Karpas-422 (cell line): ENCODE results near the gene AIFM1. TPM values are rescaled to one million over a fixed set of nuclear protein-coding genes. Genes with fewer than 3 reads are reported as not detected.
A peak's percentile ranks its signal among the peaks of the same experiment; 100 is the strongest.

Experiments
- DNase-seq: peaks from one replicate; pipeline ENCODE4 v3.0.0-alpha.2; 2015
- H2AFZ ChIP-seq: fragments of 200-600 bp; sonication (generic); 2 replicates; pipeline ENCODE4 v1.6.1; 2014; ENCODE audit warnings: antibody characterized with exemption, low read length, mixed read lengths
- H3K27ac ChIP-seq: fragments of 200-600 bp; sonication (generic); 2 replicates; pipeline ENCODE4 v1.5.1; 2014; ENCODE audit warnings: mild to moderate bottlenecking, low read length, moderate library complexity
- H3K27me3 ChIP-seq: fragments of 200-600 bp; sonication (generic); 2 replicates; pipeline ENCODE4 v1.6.1; 2014; ENCODE audit warnings: low read length, mixed read lengths
- H3K36me3 ChIP-seq: fragments of 200-600 bp; sonication (generic); 2 replicates; pipeline ENCODE4 v1.6.1; 2014; ENCODE audit warnings: low read length, mixed read lengths; ENCODE audit not compliant: insufficient read depth
- H3K4me1 ChIP-seq: fragments of 200-600 bp; sonication (generic); 2 replicates; pipeline ENCODE4 v1.6.1; 2014; ENCODE audit warnings: mild to moderate bottlenecking, low read length, mixed read lengths
- H3K4me2 ChIP-seq: fragments of 200-600 bp; sonication (generic); 2 replicates; pipeline ENCODE4 v1.6.1; 2014; ENCODE audit warnings: low read length, low read depth, mild to moderate bottlenecking; ENCODE audit not compliant: poor library complexity, severe bottlenecking
- H3K4me3 ChIP-seq: fragments of 200-600 bp; sonication (generic); 2 replicates; pipeline ENCODE4 v1.5.1; 2014; ENCODE audit warnings: mild to moderate bottlenecking, antibody characterized with exemption, low read length, mixed read lengths
- H3K79me2 ChIP-seq: fragments of 200-600 bp; sonication (generic); 2 replicates; pipeline ENCODE4 v1.6.1; 2014; ENCODE audit warnings: mild to moderate bottlenecking, low read length, mixed read lengths
- H3K9ac ChIP-seq: fragments of 200-600 bp; sonication (generic); 2 replicates; pipeline ENCODE4 v1.6.0; 2014; ENCODE audit warnings: low read length
- H3K9me2 ChIP-seq: fragments of 200-600 bp; sonication (generic), shearing (Covaris generic); replicated peaks from 2 replicates; pipeline ENCODE4 v1.6.0; 2014; ENCODE audit warnings: mild to moderate bottlenecking, low read length, moderate library complexity; ENCODE audit not compliant: insufficient read depth
- H3K9me3 ChIP-seq: fragments of 300-700, 200-600 bp; sonication (generic); 2 replicates; pipeline ENCODE4 v1.6.1; 2014; ENCODE audit warnings: low read length, mixed read lengths
- H4K20me1 ChIP-seq: fragments of 200-600 bp; sonication (generic); 2 replicates; pipeline ENCODE4 v1.6.1; 2014; ENCODE audit warnings: mild to moderate bottlenecking, antibody characterized with exemption, low read length, low read depth; ENCODE audit not compliant: insufficient read depth
- total RNA-seq: library from RNA; depleted of rRNA; stranded (reverse); fragments of >200 nt; shearing (Covaris generic); gene quantifications from 2 replicates; pipeline ENCODE4 v1.2.3, GENCODE V29; 2014; ENCODE audit warnings: low replicate concordance

AIFM1 gene
- total RNA-seq, 1 experiment from 2014 or later = 25.8 TPM

DNA sequence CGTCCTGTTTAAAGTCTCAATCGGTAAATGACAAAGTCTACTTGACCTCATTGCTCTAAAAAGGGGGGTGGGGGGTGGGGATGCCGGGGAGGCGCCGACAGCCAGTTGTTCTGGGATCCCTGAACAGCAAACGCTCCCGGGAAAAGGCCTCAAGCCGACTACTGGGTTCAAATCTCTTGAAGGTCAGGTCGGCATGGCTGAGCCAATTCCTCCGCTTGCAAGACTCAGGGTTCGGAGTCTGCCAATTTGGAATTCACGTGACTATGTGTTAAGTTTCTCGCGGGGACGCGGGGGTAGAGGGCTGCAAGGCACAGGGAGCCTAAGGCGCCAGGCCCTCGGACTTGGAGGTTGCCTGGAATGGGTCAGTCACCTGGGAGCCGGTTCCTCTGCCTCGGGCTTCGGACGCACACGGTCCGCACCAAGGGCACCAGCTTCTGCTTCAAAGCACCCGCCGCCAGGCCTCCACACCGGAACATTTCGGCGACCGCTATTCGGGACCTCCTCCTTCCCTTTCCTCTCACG, 399 bp downstream of the AIFM1 start:
- Histone ChIP-seq H3K4me3 (peak overlapping the region; percentile 71), H3K36me3 (no peaks in the 10 kb centered on the region), H3K27ac (peak overlapping the region; percentile 57; the same call in 1 of the 2 replicates), H3K9me2 (no peaks in the 10 kb centered on the region), H3K9me3 (no peaks in the 10 kb centered on the region), H3K9ac (peak overlapping the region; percentile 88), H4K20me1 (no peaks in the 10 kb centered on the region), H2AFZ (peak overlapping the region; percentile 36; the same call in 1 of the 2 replicates), H3K4me2 (peak overlapping the region; percentile 75), H3K27me3 (no peaks in the 10 kb centered on the region), H3K79me2 (peaks cover 52% of the 10 kb centered on the region), H3K4me1 (peaks cover 23% of the 10 kb centered on the region)
- DNase-seq = no peak

DNA sequence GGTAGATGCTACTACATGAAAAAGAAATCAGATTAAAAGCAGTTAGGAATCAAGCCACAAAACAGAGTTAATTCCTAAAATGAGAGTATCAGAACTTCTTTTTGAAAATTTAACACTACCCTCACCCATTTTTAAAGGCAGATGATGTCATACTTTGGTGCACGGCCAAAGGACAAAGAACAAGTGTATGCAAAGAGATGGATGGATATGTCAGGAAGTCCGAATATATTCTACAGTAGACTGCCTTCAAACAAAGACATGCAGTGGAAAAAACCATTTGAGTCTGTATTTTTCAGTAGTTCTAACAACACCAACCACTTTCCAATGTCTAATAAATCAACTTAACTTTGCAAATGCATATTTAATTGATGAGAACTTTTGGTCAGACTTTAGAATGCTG, 2.2 kb downstream of the AIFM1 start:
- no peak overlapping the region for H3K4me2 ChIP-seq
- no peak overlapping the region; the same call in 1 of the 2 replicates for H3K4me3 ChIP-seq
- no peaks in the 10 kb centered on the region for H3K27me3 ChIP-seq
- no peaks in the 10 kb centered on the region for H3K9me2 ChIP-seq
- H4K20me1 ChIP-seq = no peaks in the 10 kb centered on the region
- no peak overlapping the region for H3K27ac ChIP-seq
- H2AFZ ChIP-seq = no peak overlapping the region
- peaks cover 69% of the 10 kb centered on the region for H3K79me2 ChIP-seq
- peaks cover 23% of the 10 kb centered on the region for H3K4me1 ChIP-seq
- DNase-seq = no peak
- H3K9me3 ChIP-seq = no peaks in the 10 kb centered on the region
- H3K36me3 ChIP-seq = no peaks in the 10 kb centered on the region
- H3K9ac ChIP-seq = 0 out of 2 replicates have a peak overlapping the region, but pooled peaks have one; percentile 4

DNA sequence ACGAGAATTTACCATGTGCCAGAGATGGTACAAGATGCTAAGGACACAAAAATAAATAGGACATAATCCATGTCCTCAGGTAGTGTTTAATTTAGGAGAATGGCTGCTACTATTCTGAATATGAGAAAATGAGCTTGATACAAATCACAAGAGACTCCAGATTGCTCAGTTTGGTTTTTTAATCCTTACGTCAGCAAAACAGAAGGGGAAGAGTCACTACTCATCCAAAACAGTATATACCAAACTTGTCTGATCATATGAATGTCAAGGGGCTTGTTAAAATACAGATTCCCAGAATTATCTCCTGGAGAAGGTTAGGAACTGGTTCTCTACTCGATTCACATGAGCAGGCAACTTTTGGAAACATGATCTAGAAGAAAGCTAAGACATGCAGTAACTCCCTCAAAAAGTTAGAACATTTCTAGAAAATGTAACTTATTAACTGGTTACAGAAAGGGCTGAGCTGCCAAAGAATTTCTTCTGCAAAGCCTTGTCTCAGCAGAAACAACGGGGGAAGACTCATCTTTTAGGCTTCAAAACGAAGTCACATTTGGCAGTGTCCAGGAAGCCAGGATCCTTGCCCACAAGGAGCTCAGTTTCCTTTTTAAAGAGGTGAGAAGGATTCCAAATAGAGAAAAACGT, 3.4 kb downstream of the AIFM1 start:
- Histone ChIP-seq H3K27ac (no peak overlapping the region), H3K4me2 (no peak overlapping the region), H3K4me1 (peaks cover 19% of the 10 kb centered on the region), H3K9ac (no peak overlapping the region), H3K4me3 (no peak overlapping the region), H4K20me1 (no peaks in the 10 kb centered on the region), H3K36me3 (no peaks in the 10 kb centered on the region), H3K9me3 (no peaks in the 10 kb centered on the region), H3K9me2 (no peaks in the 10 kb centered on the region), H3K79me2 (peaks cover 72% of the 10 kb centered on the region), H3K27me3 (no peaks in the 10 kb centered on the region), H2AFZ (no peak overlapping the region)
- no peak for DNase-seq

DNA sequence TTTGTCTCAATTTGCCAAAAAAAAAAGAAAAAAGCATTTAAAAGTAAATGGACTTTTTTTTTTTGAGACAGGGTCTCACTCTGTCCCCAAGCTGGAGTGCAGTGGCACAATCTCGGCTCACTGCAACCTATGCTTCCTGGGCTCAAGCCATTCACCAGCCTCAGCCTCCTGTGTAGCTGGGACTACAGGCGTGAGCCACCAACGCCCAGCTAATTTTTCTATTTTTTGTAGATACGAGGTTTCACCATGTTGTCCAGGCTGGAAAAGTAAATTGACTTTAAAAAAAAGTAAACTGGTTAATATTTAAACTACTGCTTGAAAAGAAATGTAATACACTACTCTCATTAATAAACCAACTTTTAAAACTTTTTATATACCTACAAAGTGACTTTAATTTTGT, 5.9 kb downstream of the AIFM1 start:
- Histone ChIP-seq H2AFZ (no peak overlapping the region), H3K4me3 (no peak overlapping the region), H3K79me2 (peaks cover 75% of the 10 kb centered on the region), H3K9me3 (no peaks in the 10 kb centered on the region), H3K4me1 (peaks cover 16% of the 10 kb centered on the region), H3K4me2 (no peak overlapping the region), H3K27me3 (no peaks in the 10 kb centered on the region), H3K9ac (no peak overlapping the region), H3K9me2 (no peaks in the 10 kb centered on the region), H3K27ac (no peak overlapping the region), H3K36me3 (peaks cover 3% of the 10 kb centered on the region; the same call in 1 of the 2 replicates), H4K20me1 (no peaks in the 10 kb centered on the region)
- no peak for DNase-seq

DNA sequence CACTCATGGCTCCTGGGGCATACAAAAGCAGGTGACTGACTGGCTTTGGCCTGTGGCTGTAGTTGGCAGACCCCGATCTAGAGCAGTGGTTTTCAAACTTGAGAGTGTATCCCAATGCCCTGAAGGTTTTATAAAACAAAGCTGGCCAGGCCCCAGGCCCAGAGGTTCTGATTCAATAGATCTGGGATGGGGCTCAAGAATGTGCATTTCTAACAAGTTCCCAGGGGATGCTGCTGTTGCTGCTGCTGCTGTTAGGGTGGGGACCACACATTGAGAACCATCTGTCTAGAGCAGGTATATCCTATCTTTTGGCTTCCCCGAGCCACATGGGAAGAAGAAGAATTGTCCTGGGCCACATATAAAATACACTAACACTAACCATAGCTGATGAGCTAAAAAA, 7.3 kb downstream of the AIFM1 start:
- H3K27ac ChIP-seq = no peak overlapping the region
- no peak for DNase-seq
- no peak overlapping the region for H3K4me2 ChIP-seq
- peaks cover 5% of the 10 kb centered on the region for H3K4me1 ChIP-seq
- H3K9me3 ChIP-seq = no peaks in the 10 kb centered on the region
- H4K20me1 ChIP-seq = no peaks in the 10 kb centered on the region
- H3K9ac ChIP-seq = no peak overlapping the region
- peaks cover 10% of the 10 kb centered on the region for H3K36me3 ChIP-seq
- H3K4me3 ChIP-seq = no peak overlapping the region
- H3K27me3 ChIP-seq = no peaks in the 10 kb centered on the region
- peaks cover 67% of the 10 kb centered on the region for H3K79me2 ChIP-seq
- H3K9me2 ChIP-seq = no peaks in the 10 kb centered on the region
- no peak overlapping the region for H2AFZ ChIP-seq

DNA sequence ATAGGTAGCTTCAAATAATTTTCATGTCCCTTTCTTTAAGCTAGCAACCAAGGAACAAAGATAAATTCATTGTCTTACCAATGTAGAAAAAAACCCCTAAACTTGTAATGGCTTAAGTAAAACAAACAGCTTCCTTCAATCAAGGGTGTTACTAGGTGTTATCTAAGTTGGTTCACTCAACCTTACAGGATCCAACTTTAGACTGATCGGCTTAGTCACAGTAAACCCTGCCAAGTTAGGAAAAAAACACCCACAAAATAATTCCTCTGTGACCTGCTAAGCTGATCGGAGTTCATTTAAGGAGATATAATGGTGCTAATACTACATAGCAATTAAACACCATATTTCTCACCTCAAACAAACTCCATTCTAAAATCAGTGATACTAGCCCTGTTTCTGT, 10.1 kb downstream of the AIFM1 start:
- H3K4me2 ChIP-seq = no peak overlapping the region
- no peak overlapping the region for H3K27ac ChIP-seq
- H3K27me3 ChIP-seq = no peaks in the 10 kb centered on the region
- no peaks in the 10 kb centered on the region for H3K9me3 ChIP-seq
- no peak overlapping the region for H3K9ac ChIP-seq
- H4K20me1 ChIP-seq = no peaks in the 10 kb centered on the region
- H3K4me3 ChIP-seq = no peak overlapping the region
- H3K36me3 ChIP-seq = peaks cover 10% of the 10 kb centered on the region
- H3K9me2 ChIP-seq = no peaks in the 10 kb centered on the region
- DNase-seq = no peak
- no peak overlapping the region for H2AFZ ChIP-seq
- H3K79me2 ChIP-seq = peaks cover 43% of the 10 kb centered on the region
- H3K4me1 ChIP-seq = peaks cover 3% of the 10 kb centered on the region

DNA sequence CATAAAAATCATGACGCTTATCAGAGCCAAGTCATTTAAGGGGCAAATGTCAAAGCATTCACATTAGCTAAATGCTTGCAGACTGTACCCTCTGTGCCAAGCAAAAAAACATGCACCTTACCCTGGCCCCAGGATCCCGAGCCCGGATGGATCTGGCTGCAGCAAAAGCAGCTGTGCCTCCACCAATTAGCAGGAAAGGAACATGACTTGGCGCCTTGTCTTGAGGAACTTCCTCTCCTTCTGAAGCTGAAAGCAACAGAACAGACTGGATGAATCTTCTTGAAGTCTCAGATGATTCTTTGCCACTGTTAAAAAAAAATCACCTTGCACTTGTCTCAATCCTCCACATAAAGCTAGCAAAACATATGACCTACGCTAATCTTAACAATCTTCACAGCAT, 18.0 kb downstream of the AIFM1 start:
- H4K20me1 ChIP-seq = no peaks in the 10 kb centered on the region
- H2AFZ ChIP-seq = no peak overlapping the region
- no peaks in the 10 kb centered on the region for H3K9me2 ChIP-seq
- no peaks in the 10 kb centered on the region for H3K9me3 ChIP-seq
- H3K79me2 ChIP-seq = no peaks in the 10 kb centered on the region
- 0 out of 2 replicates have a peak, but pooled peaks cover 3% of the 10 kb centered on the region for H3K36me3 ChIP-seq
- no peak overlapping the region for H3K27ac ChIP-seq
- H3K4me2 ChIP-seq = no peak overlapping the region
- H3K4me3 ChIP-seq = no peak overlapping the region
- DNase-seq = no peak
- no peaks in the 10 kb centered on the region for H3K27me3 ChIP-seq
- H3K4me1 ChIP-seq = no peaks in the 10 kb centered on the region
- H3K9ac ChIP-seq = no peak overlapping the region

DNA sequence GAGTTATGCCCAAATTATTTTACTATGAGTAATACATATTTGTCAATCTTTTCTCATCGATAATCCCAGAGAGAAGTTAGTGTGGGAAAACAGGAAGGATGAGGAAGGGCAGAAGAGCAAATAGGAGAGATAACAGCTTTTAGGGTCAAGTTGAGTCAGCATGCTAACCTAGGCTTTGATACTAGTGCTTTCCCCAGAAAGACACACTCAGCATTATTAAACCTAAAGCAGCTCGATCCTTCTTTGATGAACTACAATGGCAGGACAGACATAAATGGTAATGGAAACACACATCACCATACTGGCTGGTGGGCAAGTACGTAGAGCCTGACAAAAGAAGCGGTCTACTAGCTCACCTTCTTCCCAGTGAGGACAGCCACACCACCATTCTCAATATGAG, 20.5 kb downstream of the AIFM1 start:
- Histone ChIP-seq H3K9me2 (no peaks in the 10 kb centered on the region), H3K9ac (no peak overlapping the region), H3K4me1 (no peaks in the 10 kb centered on the region), H3K4me2 (no peak overlapping the region), H3K9me3 (no peaks in the 10 kb centered on the region), H3K4me3 (no peak overlapping the region), H3K36me3 (0 out of 2 replicates have a peak, but pooled peaks cover 3% of the 10 kb centered on the region), H4K20me1 (no peaks in the 10 kb centered on the region), H3K27ac (no peak overlapping the region), H3K79me2 (no peaks in the 10 kb centered on the region), H3K27me3 (no peaks in the 10 kb centered on the region), H2AFZ (no peak overlapping the region)
- DNase-seq = no peak
